Non-pigmented ciliary epithelial cell (primary cell): Measurements from ENCODE around the gene RFX1.
"Not testable (repeated sequence)": the region's sequence is repeated elsewhere in the genome, so short reads cannot be mapped to it uniquely, and the experiment has no call there.

Experiments
- DNase-seq: peaks from one replicate; pipeline ENCODE4 v3.0.0-alpha.2; 2010; ENCODE audit warnings: low read depth

The RFX1 gene

DNA sequence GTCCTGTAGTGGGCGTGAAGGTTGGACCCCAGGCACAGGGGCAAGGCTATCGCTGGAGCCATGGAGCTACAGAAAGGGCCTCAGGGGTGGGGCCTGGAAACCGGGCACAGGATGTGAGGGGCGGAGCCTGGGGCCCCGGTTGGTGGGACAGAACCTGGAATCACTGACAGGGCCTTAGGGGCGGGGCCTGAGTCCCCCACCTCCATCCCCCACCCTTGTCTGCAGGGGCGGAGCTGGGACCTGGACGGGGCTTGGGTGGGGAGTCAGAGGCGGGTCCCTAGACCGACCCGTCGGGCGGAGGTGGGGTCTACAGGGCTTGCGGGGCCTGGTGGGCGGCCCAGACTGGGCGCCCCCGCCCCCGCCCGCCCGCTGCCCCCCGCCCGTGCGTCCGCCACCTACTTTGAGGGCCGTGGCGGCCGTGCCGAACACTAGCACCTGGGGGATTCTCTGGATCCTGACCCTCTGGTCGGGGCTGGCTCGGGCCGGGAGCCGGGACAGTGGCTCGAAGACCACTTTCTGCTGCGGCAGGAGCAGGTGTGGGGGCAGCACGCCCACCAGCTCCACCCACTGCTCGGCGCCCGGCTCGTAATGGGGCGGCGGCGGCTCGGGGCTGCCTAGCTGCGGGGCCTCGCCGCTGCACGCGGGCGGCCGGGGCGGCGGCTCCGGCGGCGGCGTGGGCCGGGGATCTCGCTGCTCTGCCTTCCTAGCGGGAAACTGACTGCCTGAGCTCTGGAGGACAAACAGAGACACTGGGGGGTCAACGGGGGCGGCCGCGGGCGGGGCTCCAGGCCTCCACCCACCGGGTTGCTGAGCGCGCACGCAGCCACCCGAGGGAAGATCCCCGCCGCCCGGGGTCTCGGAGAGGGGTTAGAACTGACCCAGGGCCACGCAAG lies 27.5 kb downstream of the RFX1 start:
- no peak for DNase-seq

DNA sequence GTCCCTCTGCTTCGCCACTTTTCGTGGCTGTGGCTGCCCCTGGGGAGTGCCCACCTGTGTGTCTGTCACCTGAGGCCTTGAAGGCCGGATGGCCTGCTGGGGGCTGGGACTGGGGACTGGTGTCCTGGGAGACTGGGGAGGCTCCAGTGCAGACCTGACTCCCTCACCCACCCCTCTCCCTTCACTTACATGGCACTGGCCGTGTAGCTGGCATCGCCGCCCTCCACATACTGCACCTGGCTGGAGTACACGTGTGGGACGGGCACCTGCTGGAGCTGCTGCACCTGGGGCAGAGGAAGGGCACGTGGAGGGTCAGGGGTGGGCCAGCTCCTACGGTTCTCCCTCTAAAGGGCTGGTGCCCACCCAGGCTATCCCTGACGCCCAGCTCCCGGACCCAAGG lies 28.3 kb downstream of the RFX1 start:
- DNase-seq: no peak

DNA sequence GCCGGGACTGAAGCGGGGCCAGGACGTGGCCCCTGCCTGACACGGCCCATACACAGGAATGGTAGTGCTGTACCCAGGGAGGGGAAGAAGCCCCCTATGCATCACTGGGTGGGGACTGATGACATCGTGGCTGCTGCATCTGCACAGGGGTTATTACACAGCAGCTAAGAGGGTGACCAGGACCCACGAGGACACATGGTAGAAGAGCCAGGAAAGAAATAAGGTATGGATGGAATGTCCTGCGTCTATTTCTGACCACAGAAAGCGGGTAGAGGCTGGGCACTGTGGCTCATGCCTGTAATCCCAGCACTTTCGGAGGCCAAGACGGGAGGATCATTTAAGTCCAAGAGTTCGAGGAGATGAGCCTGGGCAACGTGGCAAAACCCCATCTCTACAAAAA lies 29.7 kb downstream of the RFX1 start:
- DNase-seq: no peak

DNA sequence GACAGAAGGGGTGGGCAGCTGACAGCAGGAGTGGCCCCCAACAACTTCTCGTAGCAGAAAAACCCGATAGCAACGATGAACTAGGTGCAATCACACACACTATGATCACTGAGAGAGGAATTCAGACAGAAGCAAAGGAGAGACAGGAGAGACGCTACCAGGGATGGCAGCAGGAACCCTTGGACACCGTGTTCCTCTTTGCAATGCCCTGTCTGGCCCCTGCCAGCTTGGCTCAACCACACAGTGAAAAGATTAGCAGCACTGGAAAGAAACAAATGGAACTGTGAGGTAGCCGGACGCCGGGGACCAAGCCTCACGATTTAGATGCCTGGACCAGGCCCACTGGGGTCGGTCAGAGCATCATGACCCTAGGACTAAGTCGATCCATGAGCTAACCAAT lies 30.2 kb downstream of the RFX1 start:
- DNase-seq: no peak

DNA sequence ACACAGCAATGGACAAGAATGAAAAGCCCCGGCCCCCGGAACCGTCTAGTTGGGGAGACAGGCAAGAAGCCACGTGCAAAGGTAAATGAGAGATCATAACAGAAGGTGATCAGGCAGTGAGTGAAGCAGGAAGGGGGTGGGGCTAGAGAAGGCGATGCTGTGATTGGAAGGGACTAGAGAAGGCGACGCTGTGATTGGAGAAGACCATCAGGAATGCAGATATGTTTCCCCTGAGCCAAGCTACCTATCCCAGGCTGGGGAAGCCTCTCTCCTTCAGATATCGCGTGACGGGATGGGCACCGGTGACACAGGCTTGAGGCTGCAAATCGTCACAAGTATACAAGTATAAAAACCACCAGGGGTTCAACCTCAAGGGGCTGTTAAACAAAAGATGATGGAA lies 32.0 kb downstream of the RFX1 start:
- DNase-seq: no peak

DNA sequence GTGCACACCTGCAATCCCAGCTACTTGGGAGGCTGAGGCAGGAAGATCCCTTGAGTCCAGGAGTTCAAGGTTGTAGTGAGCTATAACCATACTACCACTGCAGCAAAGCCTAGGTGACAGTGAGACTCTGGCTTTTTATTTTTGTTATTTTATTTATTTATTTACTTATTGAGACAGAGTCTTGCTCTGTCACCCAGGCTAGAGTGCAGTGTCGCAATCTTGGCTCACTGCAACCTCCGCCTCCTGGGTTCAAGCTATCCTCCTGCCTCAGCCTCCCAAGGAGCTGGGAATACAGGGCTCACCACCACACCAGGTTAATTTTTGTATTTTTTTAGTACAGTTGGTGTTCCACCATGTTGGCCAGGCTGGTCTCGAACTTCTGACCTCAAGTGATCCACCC lies 32.6 kb downstream of the RFX1 start:
- not testable (repeated sequence) for DNase-seq

DNA sequence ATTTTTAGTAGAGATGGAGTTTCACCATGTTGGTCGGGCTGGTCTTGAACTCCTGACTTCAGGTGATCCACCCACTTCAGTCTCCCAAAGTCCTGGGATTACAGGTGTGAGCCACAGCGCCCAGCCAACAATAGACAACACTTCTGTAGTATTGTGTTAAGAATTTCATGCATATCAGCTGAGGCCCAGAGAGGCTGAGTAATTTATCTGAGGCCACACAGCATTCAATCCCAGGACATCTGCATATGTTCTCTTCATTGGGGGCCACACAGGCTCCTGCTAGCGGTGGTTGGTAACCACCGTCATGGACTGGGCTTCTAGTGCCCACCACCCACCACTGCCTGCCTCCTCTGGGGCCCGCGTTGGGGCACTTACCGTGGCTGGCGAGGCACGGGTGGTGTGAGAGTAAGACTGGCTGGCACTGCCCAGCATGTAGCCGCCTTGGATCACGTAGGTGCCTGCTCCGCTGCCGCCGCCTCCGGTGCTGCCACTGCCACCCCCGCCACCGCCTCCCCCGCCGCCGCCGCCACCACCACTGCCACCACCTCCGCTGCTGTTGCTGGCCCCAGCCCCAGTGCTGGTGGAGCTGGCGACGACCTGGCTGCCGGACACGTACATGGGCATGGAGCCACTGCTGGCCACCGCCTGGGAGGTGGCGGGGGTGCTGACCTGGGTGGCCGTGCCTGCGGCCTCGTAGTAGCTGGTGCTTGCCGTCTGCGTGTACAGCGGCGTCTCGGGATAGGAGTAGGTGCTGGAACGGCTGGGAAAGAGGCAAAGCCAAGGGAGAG lies 33.6 kb downstream of the RFX1 start:
- no peak for DNase-seq

DNA sequence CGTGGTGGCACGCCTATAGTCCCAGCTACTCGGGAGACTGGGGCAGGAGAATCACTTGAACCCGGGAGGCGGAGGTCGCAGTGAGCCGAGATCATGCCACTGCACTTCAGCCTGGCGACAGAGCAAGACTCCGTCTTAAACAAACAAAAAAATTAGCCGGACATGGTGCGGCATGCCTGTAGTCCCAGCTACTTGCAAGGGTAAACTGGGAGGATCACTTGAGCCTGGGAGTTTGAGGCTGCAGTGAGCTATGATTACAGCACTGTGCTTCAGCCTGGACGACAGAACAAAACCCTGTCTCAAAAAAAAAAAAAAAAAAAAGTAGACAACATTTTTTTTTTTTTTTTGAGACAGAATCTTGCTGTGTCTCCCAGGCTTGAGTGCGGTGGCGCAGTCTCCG lies 34.3 kb downstream of the RFX1 start:
- not testable (repeated sequence) for DNase-seq

DNA sequence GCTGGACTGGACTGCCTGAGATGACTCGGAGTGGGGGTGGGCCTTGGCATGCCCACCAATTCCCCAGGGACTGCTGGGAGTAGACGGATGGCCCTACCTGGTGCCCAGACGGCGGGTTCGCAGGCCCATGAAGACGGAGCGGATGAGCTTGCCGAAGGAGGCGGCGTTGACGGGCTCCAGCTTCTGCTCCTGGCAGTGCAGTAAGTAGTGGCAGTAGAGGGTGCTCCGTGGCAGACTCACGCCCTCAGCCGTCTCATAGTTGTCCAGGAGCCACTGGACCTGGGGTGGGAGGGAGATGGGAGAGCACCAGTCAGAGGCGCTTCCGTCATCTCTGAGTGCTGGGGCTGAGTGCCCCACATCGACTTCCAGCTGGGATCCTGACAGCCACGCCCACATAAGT lies 36.2 kb downstream of the RFX1 start:
- DNase-seq: no peak

DNA sequence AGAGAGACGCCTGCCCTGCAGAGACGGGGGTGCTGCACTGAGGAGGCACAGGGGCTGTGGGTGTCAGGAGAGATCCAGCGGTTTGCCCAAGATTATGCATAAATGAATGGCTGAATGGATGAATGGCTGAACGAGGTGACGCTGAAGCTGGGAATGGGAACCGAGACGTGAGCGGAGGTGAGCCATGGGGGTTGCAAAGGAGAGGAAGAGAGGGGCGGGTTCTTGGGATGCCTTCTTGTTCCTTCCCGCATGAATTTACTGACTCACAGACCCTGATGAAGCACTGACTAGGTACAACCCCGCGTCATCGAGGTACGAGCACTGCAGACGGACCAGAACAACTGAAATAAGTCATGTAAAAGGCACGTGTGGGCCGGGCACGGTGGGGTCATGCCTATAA lies 37.1 kb downstream of the RFX1 start:
- no peak for DNase-seq

DNA sequence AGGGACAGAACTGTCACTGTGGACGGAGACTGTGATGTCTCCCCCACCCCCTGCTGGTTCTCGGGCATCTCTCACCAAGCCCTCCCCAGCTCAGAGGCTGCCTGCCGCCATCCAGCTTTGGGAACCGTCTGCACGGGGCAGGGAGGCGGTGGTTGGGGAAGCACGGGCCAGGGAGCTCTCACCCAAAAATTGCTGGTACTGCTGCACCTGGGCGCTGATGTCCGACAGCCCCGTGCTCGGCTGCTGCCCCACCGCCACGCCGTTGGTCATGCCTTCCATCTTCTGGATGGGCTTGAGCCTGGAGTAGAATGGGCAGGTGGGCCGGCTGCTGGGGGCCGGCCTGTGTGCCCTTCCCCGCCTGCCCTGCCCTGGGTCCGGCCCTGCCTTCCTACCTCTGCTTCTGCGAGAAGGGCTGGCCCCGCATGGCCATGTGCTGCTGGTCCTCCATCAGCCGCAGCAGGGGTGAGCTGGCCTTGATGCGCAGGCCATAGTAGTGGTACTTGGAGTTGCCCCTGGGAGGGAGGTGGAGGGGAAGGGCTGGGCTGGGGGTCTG lies 37.7 kb downstream of the RFX1 start:
- DNase-seq: no peak

DNA sequence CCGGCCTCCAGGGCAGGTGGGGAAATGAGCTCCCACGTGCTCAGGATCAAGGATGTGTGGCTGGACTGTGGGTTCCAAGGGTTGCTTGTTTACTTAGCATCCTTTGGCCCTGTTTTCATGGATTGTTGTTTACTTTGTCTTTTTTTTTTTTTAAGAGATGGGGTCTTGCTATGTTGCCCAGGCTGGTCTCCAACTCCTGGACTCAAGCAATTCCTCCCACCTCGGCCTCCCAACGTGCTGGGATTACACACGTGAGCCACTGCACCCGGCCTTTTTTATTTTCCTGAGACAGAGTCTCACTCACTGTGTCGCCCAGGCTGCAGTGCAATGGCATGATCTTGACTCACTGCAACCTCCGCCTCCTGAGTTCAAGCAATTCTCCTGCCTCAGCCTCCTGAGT lies 38.9 kb downstream of the RFX1 start:
- DNase-seq: not testable (repeated sequence)

DNA sequence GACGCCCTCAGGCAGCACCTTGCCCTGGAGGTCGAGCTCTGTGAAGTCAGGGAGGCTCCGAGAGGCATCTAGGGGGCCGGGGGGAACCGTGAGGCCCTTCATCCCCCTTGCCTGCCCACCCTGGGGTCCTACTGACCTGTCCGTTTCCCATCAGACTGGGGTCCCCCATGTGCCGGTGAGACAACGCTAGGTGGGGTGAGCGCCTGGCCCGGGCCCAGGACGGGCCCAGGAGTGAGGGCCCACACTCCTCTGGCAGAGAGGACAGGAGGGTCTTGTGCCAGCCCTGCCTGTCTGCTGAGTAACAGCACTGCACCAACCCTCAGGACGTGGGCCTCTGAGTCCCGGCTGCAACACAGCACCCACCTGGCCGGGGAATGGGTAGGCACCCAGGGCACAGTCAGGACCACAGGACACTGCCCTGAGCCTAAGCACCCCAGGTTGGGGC lies 39.4 kb downstream of the RFX1 start:
- DNase-seq: no peak

DNA sequence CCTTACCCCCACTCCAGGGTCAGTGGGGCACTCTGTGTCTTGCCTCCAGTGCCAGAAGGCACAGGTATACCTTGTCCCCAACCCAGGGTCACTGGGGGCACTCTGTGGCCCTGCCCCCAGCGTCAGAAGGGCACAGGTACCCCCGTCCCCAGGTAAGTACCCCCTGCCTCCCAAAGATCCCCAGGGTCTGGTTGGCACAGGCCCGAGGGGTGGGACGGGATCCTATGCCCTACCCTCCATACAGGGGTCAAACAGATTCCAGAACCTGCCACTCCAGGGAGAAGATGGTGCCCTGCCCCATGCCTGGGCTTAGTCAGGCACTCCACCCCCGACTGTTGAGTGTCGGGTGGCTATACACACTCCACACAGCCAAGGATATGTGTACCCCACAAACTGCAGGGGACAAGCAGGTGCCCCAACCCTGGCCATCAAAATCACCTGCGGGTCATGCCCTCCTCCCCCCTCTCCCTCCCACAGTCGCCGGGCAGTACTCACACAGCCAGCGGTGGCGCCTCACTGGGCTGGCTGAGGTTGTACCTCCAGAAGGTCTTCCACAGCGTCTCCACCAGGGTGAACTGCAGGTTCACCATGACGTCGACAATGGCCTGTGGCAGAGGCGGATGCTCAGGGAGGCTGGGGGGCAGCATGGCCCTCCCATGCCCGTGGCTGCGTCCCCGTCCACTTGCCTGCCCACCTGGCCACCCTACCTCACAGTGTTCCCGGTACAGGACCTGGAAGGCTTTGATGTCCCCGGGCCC lies 40.0 kb downstream of the RFX1 start:
- no peak for DNase-seq

DNA sequence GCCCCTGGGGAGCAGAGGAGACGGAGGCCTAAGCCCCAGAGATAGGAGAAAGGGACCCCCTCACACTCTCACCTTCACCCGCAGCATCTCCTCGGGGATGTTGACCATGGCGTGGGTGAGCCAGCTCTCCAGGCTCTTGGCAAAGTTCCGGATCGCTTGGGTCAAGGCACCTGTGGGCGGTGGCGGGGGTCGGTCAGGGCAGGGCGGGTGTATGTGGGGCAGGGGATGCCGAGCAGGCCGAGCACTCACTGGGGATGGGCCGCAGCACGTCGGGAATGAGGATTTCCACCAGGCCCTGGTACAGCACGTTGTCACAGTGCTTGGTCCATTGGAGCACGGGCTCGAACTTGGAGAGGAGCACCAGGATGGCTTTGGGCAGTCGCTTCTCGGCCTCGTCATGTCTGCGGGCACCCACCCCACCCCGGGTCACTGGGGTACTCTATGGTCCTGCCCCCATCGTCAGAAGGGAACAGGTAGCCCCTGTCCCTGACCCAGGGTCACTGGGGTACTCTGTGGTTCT lies 40.7 kb downstream of the RFX1 start:
- DNase-seq: no peak

DNA sequence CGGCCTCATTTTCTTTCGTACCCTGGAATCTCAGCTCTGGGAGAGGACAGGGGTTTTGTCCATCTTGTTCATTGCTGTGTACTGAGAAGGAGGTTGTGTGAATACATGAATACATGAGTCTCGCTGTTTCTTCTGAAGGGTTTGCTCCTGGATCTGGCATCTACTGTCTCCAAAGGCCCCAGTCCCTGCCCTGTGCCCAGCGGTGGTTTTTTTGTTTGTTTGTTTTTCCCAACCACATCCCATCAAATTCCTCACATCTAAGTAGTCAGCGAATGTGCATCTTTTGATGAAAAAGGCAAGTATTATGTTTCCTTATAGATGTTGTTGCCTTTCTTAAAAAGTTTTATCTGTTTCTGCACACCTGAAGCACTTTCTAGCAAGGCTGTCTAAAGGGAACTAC lies 41.3 kb downstream of the RFX1 start:
- DNase-seq: no peak

DNA sequence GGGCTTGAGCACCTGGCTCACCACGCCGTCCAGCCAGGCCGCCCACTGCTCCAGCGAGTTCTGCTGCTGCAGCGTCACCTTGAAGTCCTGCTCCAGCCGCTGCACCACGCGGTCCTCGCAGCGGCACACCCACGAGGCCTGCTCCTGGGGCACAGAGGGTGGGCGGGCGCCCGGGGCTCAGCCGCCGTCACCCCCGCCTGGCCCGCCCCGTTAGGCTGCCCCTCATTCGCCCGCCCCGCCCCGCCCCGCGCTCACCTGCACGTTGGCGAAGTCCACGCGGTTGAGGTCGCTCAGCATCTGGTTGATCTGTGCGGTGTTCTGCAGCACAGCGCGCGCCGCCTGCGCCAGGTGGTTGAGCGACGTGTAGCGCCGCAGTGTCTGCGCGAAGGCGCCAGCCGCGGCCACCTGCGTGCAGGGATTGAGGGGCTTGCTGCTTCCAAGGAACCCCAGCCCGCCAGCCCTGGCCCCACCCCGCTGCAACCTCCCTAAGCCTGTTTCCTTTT lies 42.5 kb downstream of the RFX1 start:
- DNase-seq: no peak

DNA sequence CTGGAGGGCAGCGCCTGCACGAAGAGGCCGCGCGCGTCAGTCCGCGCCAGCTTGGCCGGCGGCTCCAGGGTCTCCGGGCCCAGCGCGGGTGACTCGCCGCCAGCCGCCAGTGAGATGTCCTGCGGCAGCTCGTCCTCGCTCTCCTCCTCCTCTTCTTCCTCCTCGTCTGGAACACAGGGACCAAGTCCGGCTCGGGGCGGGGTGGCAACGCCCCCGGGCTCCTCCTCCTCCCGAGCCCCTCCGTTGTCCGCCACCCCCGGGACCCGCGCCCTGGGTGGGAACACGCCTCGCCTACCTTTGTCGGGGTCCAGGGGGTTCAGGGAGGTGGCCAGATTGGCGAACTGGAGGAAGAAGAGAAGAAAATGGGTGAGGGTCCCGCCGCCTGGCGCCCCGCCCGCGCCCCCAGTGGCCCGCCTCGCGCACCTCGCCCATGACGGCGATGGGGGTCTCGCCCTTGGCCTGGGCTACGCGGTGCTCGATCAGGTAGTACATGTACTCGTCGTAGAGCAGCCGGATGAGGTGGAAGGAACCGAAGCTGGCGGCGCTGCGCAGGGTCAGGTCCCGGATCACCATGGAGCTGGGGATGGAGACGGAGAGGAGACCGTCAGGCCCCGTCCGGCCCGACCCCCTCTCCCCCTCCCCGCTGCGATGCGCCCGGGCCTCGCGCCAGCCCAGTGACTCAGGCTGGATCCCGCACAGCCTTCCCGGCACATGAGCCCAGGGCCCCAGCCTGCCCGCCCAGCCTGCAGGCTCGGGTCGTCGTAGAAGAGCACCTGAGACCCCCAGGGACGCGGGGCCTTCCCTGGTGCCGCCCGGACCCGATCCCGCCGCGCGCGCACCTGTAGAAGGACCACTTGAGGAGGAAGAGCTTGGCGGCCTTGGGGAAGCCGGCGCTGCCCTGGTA lies 43.2 kb downstream of the RFX1 start:
- DNase-seq: no peak

DNA sequence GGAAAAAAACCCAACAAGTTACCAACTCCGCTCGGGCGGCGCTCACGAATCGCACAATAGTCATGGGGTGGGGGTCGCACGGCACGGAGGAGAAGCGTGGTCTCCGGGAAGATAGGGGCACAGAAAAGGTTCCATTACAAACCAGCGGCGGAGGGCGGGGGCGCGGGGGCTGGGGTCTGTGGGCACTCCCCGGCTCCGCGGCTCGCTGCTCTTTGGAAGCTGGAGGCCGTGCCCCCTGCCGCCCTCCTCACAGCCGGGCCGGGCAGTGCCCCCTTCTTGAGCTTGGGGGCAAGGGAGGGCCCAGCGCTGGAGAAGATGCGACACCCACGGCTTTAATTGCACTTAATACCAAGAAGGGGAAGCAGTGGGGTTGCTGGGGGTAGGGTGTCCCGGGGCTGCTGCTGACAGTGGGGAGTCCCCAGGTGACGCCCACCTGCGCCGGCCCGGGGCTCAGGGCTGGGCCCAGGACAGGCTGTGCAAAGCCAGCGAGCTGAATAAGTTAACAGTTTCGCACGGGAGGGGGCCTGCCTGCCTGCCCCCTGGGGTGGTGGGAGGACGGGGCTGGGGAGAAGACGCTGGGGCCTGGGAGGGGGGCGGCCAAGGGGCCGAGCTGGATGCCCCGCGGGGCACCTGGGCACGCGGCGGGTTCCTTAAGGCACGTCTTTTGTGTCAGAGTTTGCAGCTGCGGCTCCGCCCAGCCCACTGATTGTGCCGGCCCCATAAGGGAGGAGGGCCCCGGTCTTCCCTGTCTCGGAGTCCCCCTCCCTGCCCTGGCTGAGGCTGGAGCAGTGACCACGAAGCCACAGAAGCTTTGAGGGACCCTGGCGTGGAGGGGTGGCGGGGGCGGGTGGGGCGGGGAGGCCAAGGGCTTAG lies 44.1 kb downstream of the RFX1 start:
- no peak for DNase-seq
